Thyroid gland (tissue), 4 donors: Measurements from ENCODE around the gene SFXN2.

Source experiments
- CTCF ChIP-seq, 6 experiments: fragments of 200-600 bp in 3 of 6; fragments of 450-650 bp in 3 of 6; sonication (generic) in 3 of 6; IDR thresholded peaks; one replicate each; pipeline ENCODE4 v1.5.1; 2016 to 2019; ENCODE audit warnings: antibody characterized with exemption in 6 of 6, mild to moderate bottlenecking in 2 of 6, inconsistent platforms in 1 of 6, moderate library complexity in 1 of 6
- POLR2A ChIP-seq, 2 donors: fragments of 450-650 bp; IDR thresholded peaks; one replicate each; pipeline ENCODE4 v1.6.1; 2017; ENCODE audit warnings: antibody characterized with exemption in 2 of 2, mild to moderate bottlenecking in 2 of 2, moderate library complexity in 1 of 2

GRCh38 chr10:102683736-102684135, 30.7 kb upstream of the SFXN2 start:
- TF ChIP-seq CTCF (IDR thresholded peaks at IDR 0.05): no peak
- TF ChIP-seq POLR2A (IDR thresholded peaks at IDR 0.05): no peak
